Daoy (cell line): ENCODE results near the gene KLHL36. TPM values are rescaled to one million over a fixed set of nuclear protein-coding genes. Genes with fewer than 3 reads are reported as not detected.
"Not testable (repeated sequence)": the region's sequence is repeated elsewhere in the genome, so short reads cannot be mapped to it uniquely, and the experiment has no call there.

Experiments
- DNase-seq: peaks from one replicate; pipeline ENCODE4 v3.0.0-alpha.2; 2015; ENCODE audit warnings: low read depth
- total RNA-seq: library from RNA; depleted of rRNA; stranded (reverse); fragments of >200 nt; shearing (Covaris generic); gene quantifications from 2 replicates; pipeline ENCODE4 v1.2.3, GENCODE V29; 2014; rRNA removed

Gene KLHL36
- total RNA-seq, 1 experiment from 2014 or later: 20.5 TPM

- DNase-seq: not testable (repeated sequence)
Measured at GRCh38 chr16:84693869-84694268, 45.6 kb downstream of the KLHL36 start.

- DNase-seq: no peak
Measured at GRCh38 chr16:84694980-84695379, 46.7 kb downstream of the KLHL36 start.

GRCh38 chr16:84699147-84699711, 50.9 kb downstream of the KLHL36 start:
- peak; percentile 9 for DNase-seq

- peak; percentile 89 for DNase-seq
Measured at GRCh38 chr16:84699712-84700445, 51.6 kb downstream of the KLHL36 start, which contains the start of gene USP10. Gene USP10 (plus strand): TSS chr16:84700000. CDS start chr16:84700091, 91 bp downstream.

GRCh38 chr16:84700446-84701300, 52.4 kb downstream of the KLHL36 start:
- DNase-seq: peak; percentile 18

GRCh38 chr16:84703681-84704080, 55.4 kb downstream of the KLHL36 start:
- no peak for DNase-seq

GRCh38 chr16:84704253-84704652, 55.9 kb downstream of the KLHL36 start:
- no peak for DNase-seq

GRCh38 chr16:84706856-84707255, 58.5 kb downstream of the KLHL36 start:
- no peak for DNase-seq

- DNase-seq: no peak
Measured at GRCh38 chr16:84709609-84710008, 61.3 kb downstream of the KLHL36 start.

- no peak for DNase-seq
Measured at GRCh38 chr16:84710686-84711085, 62.4 kb downstream of the KLHL36 start.

Other genes starting within 250 kb of the KLHL36 start
- gene MEAK7, start 143.9 kb upstream of the KLHL36 start, total RNA-seq: 3.9 and 7.3 TPM in 2 replicates
- 128 and 165 TPM in 2 replicates for gene COTL1, start 30.4 kb upstream of the KLHL36 start, total RNA-seq
- 38.3 and 41.2 TPM in 2 replicates for gene USP10, start 51.5 kb downstream of the KLHL36 start, total RNA-seq
- gene CRISPLD2, start 171.5 kb downstream of the KLHL36 start, total RNA-seq: 21.6 and 25.7 TPM in 2 replicates